HL-60 (cell line): ENCODE measurements around the gene EXOSC9.

Source experiments
- CTCF ChIP-seq: IDR thresholded peaks from one replicate; pipeline ENCODE4 v1.5.1; 2011; ENCODE audit warnings: low read length, control low read depth, inconsistent platforms; ENCODE audit not compliant: insufficient read depth
- POLR2AphosphoS5 ChIP-seq: IDR thresholded peaks from 2 replicates; pipeline ENCODE4 v1.6.1; 2012; ENCODE audit warnings: low read depth
- REST ChIP-seq: IDR thresholded peaks from 2 replicates; pipeline ENCODE4 v1.6.1; 2012; ENCODE audit warnings: low read depth; ENCODE audit not compliant: insufficient replicate concordance

- no peak for TF ChIP-seq POLR2AphosphoS5
- no peak for TF ChIP-seq CTCF
- no peak for TF ChIP-seq REST
These were observed 13.6 kb downstream of the EXOSC9 start for GRCh38 chr4:121814756-121815155.
